K562 (cell line): ENCODE measurements around the gene HOXC5. TPM values are rescaled to one million over a fixed set of nuclear protein-coding genes. Genes with fewer than 3 reads are reported as not detected.

ENCODE experiments used
- ATAC-seq: fragments of 200-7000 bp; cut with Tn5 transposase; 3 replicates; pipeline ENCODE4 v1.9.1; 2020; ENCODE audit warnings: moderate library complexity
- BruUV-seq: library from RNA; stranded (reverse); fragments of 400-500 nt; replicated peaks from 2 replicates; lab custom pipeline; 2021; lab: Mats Ljungman, UMichigan
- CTCF ChIA-PET: fragments of 300-600 bp; formaldehyde crosslinking; extraction: SDS; loops from one replicate; lab custom pipeline; 2021; ENCODE audit warnings: low intra/inter-chr PET ratio; lab: Yijun Ruan, JAX
- POLR2A ChIA-PET: fragments of 300-600, 350-650 bp; sonication (Branson Sonifier 250); formaldehyde crosslinking; extraction: SDS; loops from one replicate; lab custom pipeline; 2021; ENCODE audit warnings: antibody characterized with exemption, inconsistent platforms; lab: Yijun Ruan, JAX
- DNase-seq, 4 experiments: peaks; one replicate each; pipeline versions ENCODE4 v3.0.0 to v3.0.0-alpha.2; 2011 to 2018; ENCODE audit warnings: low spot score in 3 of 4, mixed read lengths in 3 of 4; ENCODE audit errors: extremely low read depth in 1 of 4
- FAIRE-seq: peaks from 2 replicates; lab custom pipeline; 2011; peaks lifted over from hg19 to GRCh38; lab: Jason Lieb, UNC
- H2AFZ ChIP-seq: 2 replicates; pipeline ENCODE4 v1.6.0; 2011; ENCODE audit warnings: low read depth, low read length, control low read depth, inconsistent platforms
- H3K27ac ChIP-seq: fragments of 200-600 bp; 3 replicates; pipeline ENCODE4 v1.8.0; 2011; ENCODE audit warnings: low read depth, mild to moderate bottlenecking, control low read depth, inconsistent platforms, low read length, moderate library complexity, mixed read lengths; ENCODE audit errors: extremely low read depth
- H3K27me3 ChIP-seq, 2 experiments: fragments of 300-600 bp in 1 of 2; 2 replicates in 1 of 2; 3 replicates in 1 of 2; pipeline versions ENCODE4 v1.6.0 to v1.8.0; 2011; ENCODE audit warnings: inconsistent platforms in 2 of 2, low read length in 2 of 2, mild to moderate bottlenecking in 1 of 2, mixed read lengths in 1 of 2, moderate library complexity in 1 of 2; ENCODE audit not compliant: control insufficient read depth in 2 of 2, insufficient read depth in 2 of 2
- H3K36me3 ChIP-seq: fragments of 300-600 bp; 3 replicates; pipeline ENCODE4 v1.8.0; 2011; ENCODE audit warnings: mild to moderate bottlenecking, low read length, inconsistent platforms; ENCODE audit not compliant: control insufficient read depth, insufficient read depth
- H3K4me1 ChIP-seq, 2 experiments: fragments of 200-600 bp in 1 of 2; replicated peaks in 1 of 2; 2 replicates in 1 of 2; 3 replicates in 1 of 2; pipeline versions ENCODE4 v1.5.1 to v1.8.0; 2011; ENCODE audit warnings: inconsistent platforms in 2 of 2, low read length in 2 of 2, mild to moderate bottlenecking in 1 of 2, mixed read lengths in 1 of 2, moderate library complexity in 1 of 2; ENCODE audit not compliant: control insufficient read depth in 2 of 2, insufficient read depth in 2 of 2
- H3K4me2 ChIP-seq: 2 replicates; pipeline ENCODE4 v1.6.1; 2011; ENCODE audit warnings: low read length, control low read depth, inconsistent platforms, mixed read lengths; ENCODE audit not compliant: insufficient read depth
- H3K4me3 ChIP-seq: fragments of 200-600 bp; sonication (generic), shearing (Covaris generic); 2 replicates; pipeline ENCODE4 v1.5.1; 2016; ENCODE audit warnings: control low read depth, inconsistent platforms
- H3K79me2 ChIP-seq: fragments of 200-600 bp; 3 replicates; pipeline ENCODE4 v1.8.0; 2011; ENCODE audit warnings: low read length, inconsistent platforms; ENCODE audit not compliant: control insufficient read depth, insufficient read depth
- H3K9ac ChIP-seq, 2 experiments: 2 replicates each; pipeline versions ENCODE4 v1.6.0 to v1.6.1; 2011; ENCODE audit warnings: low read depth in 2 of 2, low read length in 2 of 2, control low read depth in 1 of 2, inconsistent platforms in 1 of 2, mild to moderate bottlenecking in 1 of 2, mixed read lengths in 1 of 2; ENCODE audit not compliant: insufficient read depth in 1 of 2
- H3K9me1 ChIP-seq: one replicate; pipeline ENCODE4 v1.6.0; 2011; ENCODE audit warnings: inconsistent platforms, mild to moderate bottlenecking, low read length, moderate library complexity; ENCODE audit not compliant: control insufficient read depth, insufficient read depth
- H3K9me3 ChIP-seq: replicated peaks from 2 replicates; pipeline ENCODE4 v1.5.1; 2011; ENCODE audit warnings: low read depth, low read length, inconsistent platforms; ENCODE audit not compliant: control insufficient read depth, insufficient read depth
- H4K20me1 ChIP-seq: replicated peaks from 2 replicates; pipeline ENCODE4 v1.6.1; 2011; ENCODE audit warnings: low read length, inconsistent platforms, mixed read lengths; ENCODE audit not compliant: control insufficient read depth, insufficient read depth
- CREM ChIP-seq: IDR thresholded peaks from 2 replicates; pipeline ENCODE4 v1.6.1; 2014; ENCODE audit warnings: antibody characterized with exemption, low read depth
- E2F3 ChIP-seq: fragments of 250-450 bp; sonication (Bioruptor Pico); IDR thresholded peaks from 2 replicates; pipeline ENCODE4 v1.4.0; 2020; ENCODE audit warnings: mild to moderate bottlenecking
- ELK1 ChIP-seq: sonication (generic); formaldehyde crosslinking; IDR thresholded peaks from 2 replicates; pipeline ENCODE4 v1.8.1; 2022; ENCODE audit warnings: missing genetic modification reagents
- FOXM1 ChIP-seq, 2 experiments: fragments of 450-650 bp in 1 of 2; sonication (generic) in 1 of 2; formaldehyde crosslinking in 1 of 2; IDR thresholded peaks; 2 replicates each; pipeline versions ENCODE4 v1.6.1 to v1.9.0; 2017 to 2022; ENCODE audit warnings: low read depth in 2 of 2, mild to moderate bottlenecking in 2 of 2, missing genetic modification reagents in 1 of 2, moderate library complexity in 1 of 2
- KDM1A ChIP-seq, 2 experiments: fragments of 450-650 bp; IDR thresholded peaks; 2 replicates each; pipeline ENCODE4 v1.6.1; 2016; ENCODE audit warnings: mild to moderate bottlenecking in 2 of 2
- MEIS2 ChIP-seq: fragments of 450-650 bp; IDR thresholded peaks from 2 replicates; pipeline ENCODE4 v1.6.1; 2014; ENCODE audit warnings: mild to moderate bottlenecking; ENCODE audit not compliant: partially characterized antibody
- NRF1 ChIP-seq, 2 experiments: fragments of 450-650 bp; IDR thresholded peaks in 1 of 2; conservative IDR thresholded peaks in 1 of 2; 2 replicates each; pipeline ENCODE4 v1.6.1; 2014; ENCODE audit warnings: mild to moderate bottlenecking in 2 of 2
- PBX2 ChIP-seq, 2 experiments: IDR thresholded peaks in 1 of 2; conservative IDR thresholded peaks in 1 of 2; 2 replicates each; pipeline ENCODE4 v1.6.1; 2016; ENCODE audit warnings: low read depth in 2 of 2, mild to moderate bottlenecking in 1 of 2, missing compliant biosample characterization in 1 of 2, missing genetic modification characterization in 1 of 2, moderate library complexity in 1 of 2
- RNF2 ChIP-seq: sonication (generic); IDR thresholded peaks from 2 replicates; pipeline ENCODE4 v1.6.1; 2016
- ZBTB33 ChIP-seq: sonication (generic); formaldehyde crosslinking; IDR thresholded peaks from 2 replicates; pipeline ENCODE4 v1.8.1; 2023; ENCODE audit warnings: mild to moderate bottlenecking, missing genetic modification reagents
- WGBS: fragments of 100-300 bp; shearing (Covaris generic); methylation state at CpG from one replicate; pipeline ENCODE4 v1.1.6; 2016; ENCODE audit warnings: low coverage, mixed read lengths; ENCODE audit not compliant: insufficient coverage; ENCODE audit errors: missing lambda C conversion rate; 5-methylcytosine and 5-hydroxymethylcytosine counted together
- in situ Hi-C: fragments of 300-500 bp; cut with MboI; formaldehyde crosslinking; loops from 4 replicates; pipeline ENCODE4 v1.15.0; 2018; ENCODE audit warnings: inconsistent platforms, mixed read lengths
- intact Hi-C: fragments of 100-400 bp; cut with micrococcal nuclease; formaldehyde crosslinking; loops from 2 replicates; pipeline ENCODE4 v1.14.2; 2022
- polyA plus RNA-seq, 8 experiments: library from polyadenylated mRNA; depleted of rRNA in 4 of 8; stranded (reverse) in 5 of 8; unstranded in 3 of 8; fragments of >200 nt; fragmentation: Nextera tagmentation in 2 of 8; fragmentation: Illumina TruSeq in 1 of 8; extraction: Ambion mirVana in 2 of 8; extraction: Trizol in 1 of 8; gene quantifications; 2 replicates each; pipeline versions ENCODE4 v1.2.1 to v1.2.3, GENCODE V29; 2011 to 2014; ENCODE audit warnings: inconsistent platforms in 1 of 8, missing spikeins in 1 of 8
- total RNA-seq, 7 experiments: library from RNA; depleted of rRNA in 6 of 7; stranded (reverse); fragments of >200 nt in 6 of 7; fragmentation: Illumina TruSeq in 2 of 7; extraction: Trizol in 2 of 7; gene quantifications; 2 replicates each; pipeline versions ENCODE4 v1.2.1 to v1.2.3, GENCODE V29; 2011 to 2021; ENCODE audit warnings: low replicate concordance in 1 of 7

The HOXC5 gene
- total and polyA plus RNA-seq, 9 of the 15 experiments (the other 6 are each of a cell fraction or from before 2014, with no cell fraction given): 0.10 to 0.44 (median 0.18) TPM; not detected in 4

- BruUV-seq: no TSS peak
- no peak overlapping the region for H3K4me3 ChIP-seq
- no peak overlapping the region for H3K27ac ChIP-seq
- H2AFZ ChIP-seq: no peak overlapping the region
- intact Hi-C loops: no loop called here
- no peak overlapping the region for H3K9ac ChIP-seq
- DNase-seq: no peak
- peaks cover 0 to 13% of the 10 kb centered on the region in 2 experiments; a peak in 2 of 5 replicates for H3K4me1 ChIP-seq
- no peaks in the 10 kb centered on the region for H3K79me2 ChIP-seq
- TF ChIP-seq NRF1 (conservative IDR thresholded peaks at IDR 0.05 in 1 of 2, IDR thresholded peaks at IDR 0.05 in 1 of 2) (peak in 1 of 2 experiments; percentile 27; a peak in 1 of 4 replicates), ELK1 (CRISPR knock-in tag) (no peak), CREM (peak; percentile 26; the same call in 1 of the 2 replicates), MEIS2 (peak; percentile 65), KDM1A (IDR thresholded peaks at IDR 0.05) (peak in 1 of 2 experiments; percentile 35; a peak in 1 of 4 replicates), E2F3 (CRISPR knock-in tag) (no peak), PBX2 (CRISPR knock-in tag; IDR thresholded peaks at IDR 0.05; ENCODE audit: low read depth) (no peak), PBX2 (tag; conservative IDR thresholded peaks at IDR 0.05; ENCODE audit: low read depth) (peak; percentile 48; the same call in 1 of the 2 replicates), RNF2 (0 out of 2 replicates have a peak, but pooled peaks have one; percentile 18), FOXM1 (IDR thresholded peaks at IDR 0.05; ENCODE audit: low read depth) (no peak), FOXM1 (CRISPR knock-in tag; IDR thresholded peaks at IDR 0.05; ENCODE audit: low read depth) (no peak), ZBTB33 (CRISPR knock-in tag) (0 out of 2 replicates have a peak, but pooled peaks have one; percentile 25)
- TF ChIP-seq, all 486 proteins: peak for 7
- Histone ChIP-seq H3K4me2 (no peak overlapping the region), H3K27me3 (peaks cover 55 to 61% of the 10 kb centered on the region in 2 experiments), H3K9me3 (no peaks in the 10 kb centered on the region), H3K9me1 (no peaks in the 10 kb centered on the region), H4K20me1 (0 out of 2 replicates have a peak, but pooled peaks cover 2% of the 10 kb centered on the region), H3K36me3 (no peaks in the 10 kb centered on the region)
- 4% methylated on average over 24 of the region's 24 CpGs for WGBS
- ChIA-PET CTCF (no interaction called here), POLR2A (interaction anchor here (0.6 to 1.5 kb wide), 8 partner anchors 9 to 211 kb away, joined by 3 to 7 read pairs (median 3); no protein-coding TSS in a partner anchor)
- FAIRE-seq (no peak), ATAC-seq (no peak)
- in situ Hi-C loops: no loop called here
These were observed 19.1 kb downstream of the HOXC5 start for GRCh38 chr12:54051874-54052437.
